Vagina (tissue), 2 donors: ENCODE data around the gene DGKB. TPM values are rescaled to one million over a fixed set of nuclear protein-coding genes. Genes with fewer than 3 reads are reported as not detected.

ENCODE experiments used
- DNase-seq, 2 donors: peaks; one replicate each; pipeline ENCODE4 v3.0.0-alpha.2; 2017; ENCODE audit errors: extremely low spot score in 2 of 2
- H3K27ac ChIP-seq: fragments of 200-600 bp; sonication (generic); one replicate; pipeline ENCODE4 v1.5.1; 2019
- H3K27me3 ChIP-seq: fragments of 200-600 bp; sonication (generic); one replicate; pipeline ENCODE4 v1.5.1; 2019
- H3K36me3 ChIP-seq, 2 donors: fragments of 200-600 bp; sonication (generic); one replicate each; pipeline ENCODE4 v1.5.1; 2017 to 2019
- H3K4me1 ChIP-seq: fragments of 200-600 bp; sonication (generic); one replicate; pipeline ENCODE4 v1.5.1; 2019
- H3K4me3 ChIP-seq, 2 donors: fragments of 200-600 bp; sonication (generic); 1 replicate in 1 of 2; 2 replicates in 1 of 2; pipeline ENCODE4 v1.5.1; 2016 to 2019
- H3K9me3 ChIP-seq: fragments of 200-600 bp; sonication (generic); one replicate; pipeline ENCODE4 v1.5.1; 2019
- CTCF ChIP-seq, 3 experiments: fragments of 450-650 bp in 2 of 3; fragments of 200-600 bp in 1 of 3; sonication (generic) in 1 of 3; IDR thresholded peaks; one replicate each; pipeline ENCODE4 v1.5.1; 2017 to 2019; ENCODE audit warnings: antibody characterized with exemption in 3 of 3, mild to moderate bottlenecking in 2 of 3, moderate library complexity in 2 of 3
- POLR2A ChIP-seq, 2 donors: fragments of 450-650 bp; IDR thresholded peaks; one replicate each; pipeline ENCODE4 v1.6.1; 2017; ENCODE audit warnings: antibody characterized with exemption in 2 of 2, mild to moderate bottlenecking in 2 of 2, moderate library complexity in 2 of 2
- POLR2AphosphoS5 ChIP-seq, 2 donors: sonication (generic); formaldehyde crosslinking; IDR thresholded peaks; one replicate each; pipeline ENCODE4 v1.9.0; 2017; ENCODE audit warnings: antibody characterized with exemption in 2 of 2, mild to moderate bottlenecking in 2 of 2, low read depth in 1 of 2; ENCODE audit not compliant: insufficient read depth in 1 of 2
- intact Hi-C: fragments of 100-400 bp; cut with DNase I; formaldehyde crosslinking; loops from one replicate; pipeline ENCODE4 v1.15.1; 2023
- total RNA-seq: library from RNA; depleted of rRNA; stranded (reverse); fragments of >200 nt; gene quantifications from one replicate; pipeline ENCODE4 v1.2.3, GENCODE V29; 2016

Gene DGKB
- total RNA-seq, 1 donor from 2014 or later = 2.2 TPM

GRCh38 chr7:14765731-14766130 lies 136.8 kb downstream of the DGKB start:
- Histone ChIP-seq H3K36me3 (no peaks in the 10 kb centered on the region), H3K4me1 (no peaks in the 10 kb centered on the region), H3K4me3 (no peak overlapping the region), H3K27ac (no peak overlapping the region), H3K27me3 (no peaks in the 10 kb centered on the region), H3K9me3 (no peaks in the 10 kb centered on the region)
- TF ChIP-seq POLR2A (IDR thresholded peaks at IDR 0.05) (no peak), CTCF (IDR thresholded peaks at IDR 0.05) (no peak), POLR2AphosphoS5 (IDR thresholded peaks at IDR 0.05; ENCODE audit: insufficient read depth in 1 of 2, low read depth in 1 of 2) (no peak)
- intact Hi-C loops = no loop called here
- DNase-seq = no peak

DNA sequence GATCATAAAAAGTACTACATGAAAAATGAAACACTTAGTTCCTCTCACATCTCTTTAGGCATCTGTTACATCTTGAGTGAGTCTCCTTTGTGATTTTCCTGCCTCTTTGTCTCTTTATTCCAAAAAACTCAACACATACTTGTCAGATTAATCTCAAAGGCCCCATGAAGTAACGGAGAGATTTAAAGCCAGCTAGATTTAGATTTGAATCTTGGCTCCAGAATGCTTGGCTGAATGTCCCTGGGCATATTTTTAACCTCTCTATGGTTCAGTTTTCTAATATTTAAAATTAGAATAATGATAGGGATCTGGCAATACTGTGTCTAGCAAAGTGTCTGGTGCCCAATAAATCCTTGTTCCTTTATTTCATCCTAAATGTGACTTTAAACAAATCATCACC lies 140.0 kb downstream of the DGKB start:
- Histone ChIP-seq H3K4me3 (no peak overlapping the region), H3K4me1 (no peaks in the 10 kb centered on the region), H3K36me3 (no peaks in the 10 kb centered on the region), H3K9me3 (no peaks in the 10 kb centered on the region), H3K27ac (no peak overlapping the region), H3K27me3 (no peaks in the 10 kb centered on the region)
- TF ChIP-seq POLR2AphosphoS5 (IDR thresholded peaks at IDR 0.05; ENCODE audit: insufficient read depth in 1 of 2, low read depth in 1 of 2) (no peak), CTCF (IDR thresholded peaks at IDR 0.05) (no peak), POLR2A (IDR thresholded peaks at IDR 0.05) (no peak)
- no peak for DNase-seq
- intact Hi-C loops = no loop called here

DNA sequence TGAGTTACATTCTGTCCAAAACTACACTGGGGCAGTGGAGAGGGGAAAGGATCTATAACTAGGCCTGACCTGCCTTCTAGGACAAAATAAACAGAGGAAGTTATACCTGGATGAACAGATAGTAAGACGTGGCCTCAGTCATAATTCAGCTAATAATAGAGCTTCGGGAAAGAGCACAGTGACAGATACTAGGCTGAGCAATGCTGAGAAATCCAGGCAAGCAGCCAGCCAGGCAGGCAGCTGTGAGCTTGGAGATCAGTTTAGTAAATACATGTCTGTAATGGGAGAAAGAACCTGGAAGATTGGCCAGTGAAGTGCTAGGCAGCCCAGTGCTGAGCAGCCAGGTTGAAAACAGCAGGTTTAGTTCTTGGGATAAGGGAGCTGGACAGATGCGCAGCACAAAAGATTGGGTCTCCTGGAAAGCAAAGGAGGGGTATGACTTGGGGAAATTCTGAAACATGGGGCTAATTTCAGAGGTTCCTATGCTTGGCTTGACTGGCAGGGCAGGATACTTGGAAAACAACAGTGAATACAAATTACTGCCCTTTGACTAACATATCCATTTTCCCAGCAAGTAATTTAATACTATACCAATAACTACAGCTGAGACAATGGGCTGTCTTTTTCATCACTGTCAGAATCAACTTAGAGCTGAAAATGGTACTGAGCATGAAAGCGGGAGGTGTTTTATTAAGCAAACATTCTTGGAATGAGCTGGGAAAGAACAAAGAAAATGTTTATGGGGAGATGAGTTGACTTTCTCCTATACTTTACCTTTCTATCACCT lies 140.8 kb downstream of the DGKB start:
- H3K9me3 ChIP-seq = no peaks in the 10 kb centered on the region
- intact Hi-C loops = no loop called here
- no peak for DNase-seq
- no peaks in the 10 kb centered on the region for H3K4me1 ChIP-seq
- H3K4me3 ChIP-seq = no peak overlapping the region
- no peaks in the 10 kb centered on the region for H3K36me3 ChIP-seq
- TF ChIP-seq POLR2AphosphoS5 (IDR thresholded peaks at IDR 0.05; ENCODE audit: insufficient read depth in 1 of 2, low read depth in 1 of 2) = no peak
- no peak for TF ChIP-seq POLR2A (IDR thresholded peaks at IDR 0.05)
- no peak for TF ChIP-seq CTCF (IDR thresholded peaks at IDR 0.05)
- no peak overlapping the region for H3K27ac ChIP-seq
- no peaks in the 10 kb centered on the region for H3K27me3 ChIP-seq

- DNase-seq = no peak
- H3K27ac ChIP-seq = no peak overlapping the region
Observed at GRCh38 chr7:14760730-14761478, 141.6 kb downstream of the DGKB start.

More at GRCh38 chr7:14760730-14761478, 141.6 kb downstream of the DGKB start:
- no peak for TF ChIP-seq CTCF (IDR thresholded peaks at IDR 0.05)
- no peak for TF ChIP-seq POLR2AphosphoS5 (IDR thresholded peaks at IDR 0.05; ENCODE audit: insufficient read depth in 1 of 2, low read depth in 1 of 2)
- TF ChIP-seq POLR2A (IDR thresholded peaks at IDR 0.05) = no peak
- no peaks in the 10 kb centered on the region for H3K4me1 ChIP-seq
- H3K36me3 ChIP-seq = no peaks in the 10 kb centered on the region
- H3K9me3 ChIP-seq = no peaks in the 10 kb centered on the region
- H3K27me3 ChIP-seq = no peaks in the 10 kb centered on the region
- H3K4me3 ChIP-seq = no peak overlapping the region
- intact Hi-C loops = no loop called here
